Activated T-helper 17 cell treated with anti-CD3 and anti-CD28 coated beads, Interleukin-2, amount 50 U/mL, for 72 hours (primary cell): ENCODE data around the gene MON1B. TPM values are rescaled to one million over a fixed set of nuclear protein-coding genes. Genes with fewer than 3 reads are reported as not detected.

Experiments
- ATAC-seq: fragments of 150-1000 bp; cut with Tn5 transposase; replicated peaks from 2 replicates; pipeline ENCODE4 v1.10.0; 2021; ENCODE audit warnings: mild to moderate bottlenecking, moderate library complexity
- H3K27ac Mint-ChIP-seq: one replicate; pipeline ENCODE4 v1.8.0; 2022; ENCODE audit warnings: mixed read lengths
- H3K27me3 Mint-ChIP-seq: one replicate; pipeline ENCODE4 v1.8.0; 2022; ENCODE audit warnings: mixed read lengths
- H3K36me3 Mint-ChIP-seq: one replicate; pipeline ENCODE4 v1.8.0; 2022; ENCODE audit warnings: low read depth, mild to moderate bottlenecking, mixed read lengths
- H3K4me1 Mint-ChIP-seq: one replicate; pipeline ENCODE4 v1.8.0; 2022; ENCODE audit warnings: mixed read lengths
- H3K4me3 Mint-ChIP-seq: one replicate; pipeline ENCODE4 v1.8.0; 2022; ENCODE audit warnings: mild to moderate bottlenecking, mixed read lengths
- H3K9me3 Mint-ChIP-seq: one replicate; pipeline ENCODE4 v1.8.0; 2022; ENCODE audit warnings: mixed read lengths
- total RNA-seq, 2 donors: library from RNA; stranded (reverse); gene quantifications; one replicate each; pipeline ENCODE4 v1.2.3, GENCODE V29; 2022

MON1B gene
- total RNA-seq, 2 donors from 2014 or later, result 62.8 to 71.3 TPM

DNA sequence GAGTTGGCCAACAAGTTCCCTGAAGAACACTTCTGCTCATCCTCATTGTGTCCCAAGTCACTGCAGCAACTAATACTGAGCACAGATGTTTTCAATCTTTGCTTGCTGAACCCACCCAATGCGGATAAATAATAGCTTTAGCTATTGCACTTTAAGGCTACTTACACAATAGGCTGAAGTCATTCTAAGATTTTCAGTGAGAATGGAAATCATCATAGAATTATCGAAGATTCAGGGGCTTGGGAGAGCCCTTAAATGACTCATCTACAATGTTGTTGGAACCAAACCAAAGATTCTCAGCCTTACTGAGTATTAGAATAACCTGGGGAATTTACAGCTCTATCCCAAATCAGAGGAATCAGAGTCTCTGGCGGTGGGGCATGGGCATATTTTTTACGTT, 59.4 kb downstream of the MON1B start:
- H3K4me3 Mint-ChIP-seq, result no peak overlapping the region
- no peaks in the 10 kb centered on the region for H3K4me1 Mint-ChIP-seq
- no peak for ATAC-seq
- H3K36me3 Mint-ChIP-seq, result no peaks in the 10 kb centered on the region
- peaks cover 9% of the 10 kb centered on the region for H3K27me3 Mint-ChIP-seq
- no peaks in the 10 kb centered on the region for H3K9me3 Mint-ChIP-seq
- H3K27ac Mint-ChIP-seq, result no peak overlapping the region

Other genes with a start within 250 kb of the MON1B start
- 1 to 10 TPM; 2.6 to 3.2 TPM for gene SYCE1L, start 8.2 kb downstream of the MON1B start, total RNA-seq
- not detected for gene ADAMTS18, start 243.8 kb downstream of the MON1B start, total RNA-seq